ENCODE results near the gene TTC36.
A peak's percentile ranks its signal among the peaks of the same experiment; 100 is the strongest.

TTC36 gene

DNA sequence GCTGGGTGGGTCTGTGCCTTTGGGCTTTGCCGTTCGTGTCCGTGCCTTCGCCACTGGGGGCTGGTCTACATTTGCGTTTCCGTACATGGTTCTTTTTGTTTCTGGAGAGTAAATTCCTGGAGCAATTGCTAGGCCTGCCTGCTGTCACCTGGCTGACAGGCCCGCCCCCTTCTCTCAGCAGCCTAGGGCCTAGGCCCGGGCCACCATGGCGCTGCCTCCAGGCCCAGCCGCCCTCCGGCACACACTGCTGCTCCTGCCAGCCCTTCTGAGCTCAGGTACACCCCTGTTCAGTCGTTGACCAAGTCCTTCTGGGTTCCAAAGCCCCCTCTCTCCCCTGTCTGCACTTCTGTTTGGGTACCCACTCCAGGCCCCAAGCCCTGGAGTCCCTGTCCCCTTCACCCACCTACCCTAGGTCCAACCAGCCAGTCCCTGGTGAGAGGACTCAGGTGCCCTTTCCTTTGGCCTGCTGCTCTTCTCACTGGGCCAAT is 4.4 kb downstream of the TTC36 start:
- H3K4me3 ChIP-seq (ENCODE audit: low read length): peak overlapping the region; percentile 88
- TF ChIP-seq, protein P1, sequence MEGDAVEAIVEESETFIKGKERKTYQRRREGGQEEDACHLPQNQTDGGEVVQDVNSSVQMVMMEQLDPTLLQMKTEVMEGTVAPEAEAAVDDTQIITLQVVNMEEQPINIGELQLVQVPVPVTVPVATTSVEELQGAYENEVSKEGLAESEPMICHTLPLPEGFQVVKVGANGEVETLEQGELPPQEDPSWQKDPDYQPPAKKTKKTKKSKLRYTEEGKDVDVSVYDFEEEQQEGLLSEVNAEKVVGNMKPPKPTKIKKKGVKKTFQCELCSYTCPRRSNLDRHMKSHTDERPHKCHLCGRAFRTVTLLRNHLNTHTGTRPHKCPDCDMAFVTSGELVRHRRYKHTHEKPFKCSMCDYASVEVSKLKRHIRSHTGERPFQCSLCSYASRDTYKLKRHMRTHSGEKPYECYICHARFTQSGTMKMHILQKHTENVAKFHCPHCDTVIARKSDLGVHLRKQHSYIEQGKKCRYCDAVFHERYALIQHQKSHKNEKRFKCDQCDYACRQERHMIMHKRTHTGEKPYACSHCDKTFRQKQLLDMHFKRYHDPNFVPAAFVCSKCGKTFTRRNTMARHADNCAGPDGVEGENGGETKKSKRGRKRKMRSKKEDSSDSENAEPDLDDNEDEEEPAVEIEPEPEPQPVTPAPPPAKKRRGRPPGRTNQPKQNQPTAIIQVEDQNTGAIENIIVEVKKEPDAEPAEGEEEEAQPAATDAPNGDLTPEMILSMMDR (conservative IDR thresholded peaks at IDR 0.05; ENCODE audit: low read depth, low read length): no peak
- no peak for DNase-seq (ENCODE audit: low read depth)

DNA sequence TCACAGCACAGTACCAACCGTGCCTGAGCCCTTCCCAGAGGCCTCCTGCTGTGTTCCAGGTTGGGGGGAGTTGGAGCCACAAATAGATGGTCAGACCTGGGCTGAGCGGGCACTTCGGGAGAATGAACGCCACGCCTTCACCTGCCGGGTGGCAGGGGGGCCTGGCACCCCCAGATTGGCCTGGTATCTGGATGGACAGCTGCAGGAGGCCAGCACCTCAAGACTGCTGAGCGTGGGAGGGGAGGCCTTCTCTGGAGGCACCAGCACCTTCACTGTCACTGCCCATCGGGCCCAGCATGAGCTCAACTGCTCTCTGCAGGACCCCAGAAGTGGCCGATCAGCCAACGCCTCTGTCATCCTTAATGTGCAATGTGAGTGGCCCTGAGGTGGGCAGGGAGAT is 4.8 kb downstream of the TTC36 start:
- no peak for DNase-seq (ENCODE audit: low read depth)
- TF ChIP-seq, protein P1 (conservative IDR thresholded peaks at IDR 0.05; ENCODE audit: low read depth, low read length): no peak
- H3K4me3 ChIP-seq (ENCODE audit: low read length): peak overlapping the region; percentile 88

DNA sequence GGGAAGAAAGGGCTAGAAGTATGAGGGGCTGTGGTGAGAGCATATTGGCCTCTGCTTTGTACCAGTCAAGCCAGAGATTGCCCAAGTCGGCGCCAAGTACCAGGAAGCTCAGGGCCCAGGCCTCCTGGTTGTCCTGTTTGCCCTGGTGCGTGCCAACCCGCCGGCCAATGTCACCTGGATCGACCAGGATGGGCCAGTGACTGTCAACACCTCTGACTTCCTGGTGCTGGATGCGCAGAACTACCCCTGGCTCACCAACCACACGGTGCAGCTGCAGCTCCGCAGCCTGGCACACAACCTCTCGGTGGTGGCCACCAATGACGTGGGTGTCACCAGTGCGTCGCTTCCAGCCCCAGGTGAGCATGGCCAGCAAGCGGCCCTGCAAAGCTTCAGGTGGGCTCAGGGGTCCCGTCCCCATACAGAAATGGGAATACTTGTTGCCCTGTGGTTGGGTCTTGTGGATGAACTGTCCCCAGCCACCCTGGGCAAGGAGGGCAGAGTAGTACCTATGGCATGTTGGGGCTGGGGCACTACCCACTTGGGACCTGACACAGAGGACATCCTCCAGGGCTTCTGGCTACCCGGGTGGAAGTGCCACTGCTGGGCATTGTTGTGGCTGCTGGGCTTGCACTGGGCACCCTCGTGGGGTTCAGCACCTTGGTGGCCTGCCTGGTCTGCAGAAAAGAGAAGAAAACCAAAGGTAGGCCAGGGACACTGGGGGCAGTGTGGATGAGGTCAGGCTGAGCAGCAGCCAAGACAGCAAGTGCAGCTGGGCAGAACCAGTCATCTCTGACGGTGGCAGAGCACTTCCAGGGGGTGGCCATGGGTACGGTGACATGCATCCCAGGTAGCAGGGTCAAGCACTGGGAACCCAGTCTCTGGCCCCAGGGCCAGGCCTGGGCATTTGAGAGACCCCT is 5.8 kb downstream of the TTC36 start:
- no peak overlapping the region for H3K4me3 ChIP-seq (ENCODE audit: low read length)
- no peak for DNase-seq (ENCODE audit: low read depth)
- TF ChIP-seq, protein P1 (conservative IDR thresholded peaks at IDR 0.05; ENCODE audit: low read depth, low read length): no peak

DNA sequence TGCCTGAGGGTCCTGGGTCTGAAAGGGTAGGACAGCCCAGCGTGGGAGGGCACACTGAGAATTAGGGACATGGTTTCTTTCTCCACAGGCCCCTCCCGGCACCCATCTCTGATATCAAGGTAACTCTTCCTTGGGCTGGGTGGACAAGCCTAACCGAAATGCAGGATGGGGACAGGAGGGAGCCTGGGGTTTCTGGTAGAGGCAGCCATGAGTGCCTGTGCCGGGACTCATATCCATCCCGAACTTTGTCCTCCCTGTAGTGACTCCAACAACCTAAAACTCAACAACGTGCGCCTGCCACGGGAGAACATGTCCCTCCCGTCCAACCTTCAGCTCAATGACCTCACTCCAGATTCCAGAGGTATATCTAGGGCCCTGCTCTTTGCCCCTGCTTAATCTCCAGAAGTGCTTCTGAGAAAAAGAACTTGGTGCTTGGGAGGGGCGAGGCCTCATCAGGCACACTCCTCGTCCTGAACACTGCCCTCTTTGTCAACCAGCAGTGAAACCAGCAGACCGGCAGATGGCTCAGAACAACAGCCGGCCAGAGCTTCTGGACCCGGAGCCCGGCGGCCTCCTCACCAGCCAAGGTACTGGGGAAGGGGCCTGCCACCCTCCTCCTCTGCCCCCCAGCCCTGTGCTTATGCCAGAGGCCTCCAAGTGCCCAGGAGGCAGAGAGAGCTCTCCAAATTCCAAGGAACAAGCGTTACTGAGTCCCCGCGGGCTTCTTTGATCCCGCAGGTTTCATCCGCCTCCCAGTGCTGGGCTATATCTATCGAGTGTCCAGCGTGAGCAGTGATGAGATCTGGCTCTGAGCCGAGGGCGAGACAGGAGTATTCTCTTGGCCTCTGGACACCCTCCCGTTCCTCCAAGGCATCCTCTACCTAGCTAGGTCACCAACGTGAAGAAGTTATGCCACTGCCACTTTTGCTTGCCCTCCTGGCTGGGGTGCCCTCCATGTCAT is 6.8 kb downstream of the TTC36 start:
- no peak for DNase-seq (ENCODE audit: low read depth)
- no peak overlapping the region for H3K4me3 ChIP-seq (ENCODE audit: low read length)
- TF ChIP-seq, protein P1 (conservative IDR thresholded peaks at IDR 0.05; ENCODE audit: low read depth, low read length): no peak

DNA sequence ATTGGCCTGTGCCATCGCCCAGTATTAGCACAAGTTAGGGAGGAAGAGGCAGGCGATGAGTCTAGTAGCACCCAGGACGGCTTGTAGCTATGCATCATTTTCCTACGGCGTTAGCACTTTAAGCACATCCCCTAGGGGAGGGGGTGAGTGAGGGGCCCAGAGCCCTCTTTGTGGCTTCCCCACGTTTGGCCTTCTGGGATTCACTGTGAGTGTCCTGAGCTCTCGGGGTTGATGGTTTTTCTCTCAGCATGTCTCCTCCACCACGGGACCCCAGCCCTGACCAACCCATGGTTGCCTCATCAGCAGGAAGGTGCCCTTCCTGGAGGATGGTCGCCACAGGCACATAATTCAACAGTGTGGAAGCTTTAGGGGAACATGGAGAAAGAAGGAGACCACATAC is 8.0 kb downstream of the TTC36 start:
- no peak for DNase-seq (ENCODE audit: low read depth)
- TF ChIP-seq, protein P1 (conservative IDR thresholded peaks at IDR 0.05; ENCODE audit: low read depth, low read length): no peak
- H3K4me3 ChIP-seq (ENCODE audit: low read length): no peak overlapping the region

DNA sequence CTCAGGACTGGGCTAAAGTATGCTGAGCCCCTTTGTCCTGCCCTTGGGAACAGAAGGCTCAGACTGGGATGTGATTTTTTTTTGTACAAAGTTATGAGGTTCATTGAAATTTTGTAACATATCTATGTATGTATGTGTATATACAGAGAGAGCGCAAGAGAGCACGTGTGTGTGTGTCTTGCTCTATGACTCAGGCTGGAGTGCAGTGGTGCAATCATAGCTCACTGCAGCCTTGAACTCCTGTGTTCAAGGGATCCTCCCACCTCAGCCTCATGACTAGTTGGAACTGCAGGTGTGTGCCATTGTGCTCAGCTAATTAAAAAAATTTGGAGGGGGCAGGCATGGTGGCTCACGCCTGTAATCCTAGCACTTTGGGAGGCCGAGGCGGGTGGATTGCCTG is 9.5 kb downstream of the TTC36 start:
- TF ChIP-seq, protein P1 (conservative IDR thresholded peaks at IDR 0.05; ENCODE audit: low read depth, low read length): no peak
- H3K4me3 ChIP-seq (ENCODE audit: low read length): no peak overlapping the region
- no peak for DNase-seq (ENCODE audit: low read depth)

Data from retinal pigment epithelial cell (primary cell).